OCI-LY1 (cell line): ENCODE measurements around the gene RAB3IL1.

Experiments used
- H2AFZ ChIP-seq: fragments of 200-600 bp; sonication (generic), shearing (Covaris generic); 2 replicates; pipeline ENCODE4 v1.6.0; 2014; ENCODE audit warnings: antibody characterized with exemption, mild to moderate bottlenecking, low read length
- H3F3A ChIP-seq: fragments of 200-600 bp; sonication (generic), shearing (Covaris generic); 2 replicates; pipeline ENCODE4 v1.6.0; 2014; ENCODE audit warnings: mild to moderate bottlenecking, antibody characterized with exemption, low read length, moderate library complexity; ENCODE audit not compliant: insufficient read depth
- H3K27ac ChIP-seq: fragments of 200-600 bp; sonication (generic); 2 replicates; pipeline ENCODE4 v1.5.1; 2014; ENCODE audit warnings: low read length, mixed run types, mild to moderate bottlenecking, low read depth; ENCODE audit not compliant: poor library complexity, severe bottlenecking
- H3K27me3 ChIP-seq: fragments of 200-600 bp; sonication (generic); 2 replicates; pipeline ENCODE4 v1.6.0; 2014; ENCODE audit warnings: antibody characterized with exemption, mild to moderate bottlenecking, low read length, moderate library complexity; ENCODE audit not compliant: insufficient read depth
- H3K36me3 ChIP-seq: fragments of 200-600 bp; sonication (generic); 2 replicates; pipeline ENCODE4 v1.6.1; 2014; ENCODE audit warnings: mild to moderate bottlenecking, antibody characterized with exemption, low read length, moderate library complexity, mixed read lengths; ENCODE audit not compliant: insufficient read depth
- H3K4me1 ChIP-seq: fragments of 200-600 bp; sonication (generic); 2 replicates; pipeline ENCODE4 v1.5.1; 2014; ENCODE audit warnings: mild to moderate bottlenecking, low read length, moderate library complexity; ENCODE audit not compliant: insufficient read depth, severe bottlenecking
- H3K4me2 ChIP-seq: fragments of 200-600 bp; sonication (generic), shearing (Covaris generic); 2 replicates; pipeline ENCODE4 v1.6.1; 2014; ENCODE audit warnings: low read length
- H3K4me3 ChIP-seq: fragments of 200-600 bp; sonication (generic); 2 replicates; pipeline ENCODE4 v1.5.1; 2014; ENCODE audit warnings: low read length, low read depth, mild to moderate bottlenecking, mixed read lengths; ENCODE audit not compliant: poor library complexity, severe bottlenecking
- H3K79me2 ChIP-seq: fragments of 200-600 bp; shearing (Covaris generic); 2 replicates; pipeline ENCODE4 v1.6.1; 2016; ENCODE audit warnings: mixed run types, low read length, mixed read lengths; ENCODE audit not compliant: insufficient read depth
- H3K9ac ChIP-seq: fragments of 200-600 bp; sonication (generic), shearing (Covaris generic); 2 replicates; pipeline ENCODE4 v1.6.1; 2014; ENCODE audit warnings: mild to moderate bottlenecking, low read length, mixed read lengths
- H3K9me2 ChIP-seq: fragments of 200-600 bp; sonication (generic), shearing (Covaris generic); 2 replicates; pipeline ENCODE4 v1.6.1; 2014; ENCODE audit warnings: low read depth, mild to moderate bottlenecking, low read length, mixed read lengths
- H3K9me3 ChIP-seq: fragments of 200-600 bp; shearing (Covaris generic); 2 replicates; pipeline ENCODE4 v1.6.1; 2014; ENCODE audit warnings: low read length, mixed read lengths
- H4K20me1 ChIP-seq: fragments of 200-600 bp; sonication (generic), shearing (Covaris generic); 2 replicates; pipeline ENCODE4 v1.6.0; 2016; ENCODE audit warnings: mild to moderate bottlenecking, low read length; ENCODE audit not compliant: insufficient read depth
- CTCF ChIP-seq: fragments of 200-600 bp; sonication (generic), shearing (Covaris generic); IDR thresholded peaks from 2 replicates; pipeline ENCODE4 v1.5.1; 2017; ENCODE audit warnings: mild to moderate bottlenecking, antibody characterized with exemption, low read length, moderate library complexity, mixed read lengths
- EZH2 ChIP-seq: fragments of 200-600 bp; sonication (generic), shearing (Covaris generic); IDR thresholded peaks from 2 replicates; pipeline ENCODE4 v1.8.0; 2017; ENCODE audit warnings: borderline replicate concordance, mixed run types, mild to moderate bottlenecking, antibody characterized with exemption, low read length, moderate library complexity, mixed read lengths

RAB3IL1 gene

GRCh38 chr11:61853698-61854169 lies 63.6 kb downstream of the RAB3IL1 start:
- no peak overlapping the region for H2AFZ ChIP-seq
- peaks cover 81% of the 10 kb centered on the region for H3K36me3 ChIP-seq
- no peak overlapping the region for H3K9ac ChIP-seq
- no peak overlapping the region for H3K27ac ChIP-seq
- no peaks in the 10 kb centered on the region for H3K79me2 ChIP-seq
- H3K27me3 ChIP-seq, result no peaks in the 10 kb centered on the region
- no peaks in the 10 kb centered on the region for H3K4me1 ChIP-seq
- no peaks in the 10 kb centered on the region for H4K20me1 ChIP-seq
- H3K4me3 ChIP-seq, result no peak overlapping the region
- H3K4me2 ChIP-seq, result no peak overlapping the region
- H3F3A ChIP-seq, result no peaks in the 10 kb centered on the region
- TF ChIP-seq CTCF, result no peak
- no peak for TF ChIP-seq EZH2
- no peaks in the 10 kb centered on the region for H3K9me2 ChIP-seq
- H3K9me3 ChIP-seq, result no peaks in the 10 kb centered on the region

- no peaks in the 10 kb centered on the region for H3K27me3 ChIP-seq
- TF ChIP-seq CTCF (no peak), EZH2 (no peak)
- no peak overlapping the region for H3K27ac ChIP-seq
- H4K20me1 ChIP-seq, result no peaks in the 10 kb centered on the region
- H3K79me2 ChIP-seq, result no peaks in the 10 kb centered on the region
- no peak overlapping the region for H3K4me3 ChIP-seq
- no peak overlapping the region for H2AFZ ChIP-seq
- H3K9me2 ChIP-seq, result no peaks in the 10 kb centered on the region
- no peaks in the 10 kb centered on the region for H3K9me3 ChIP-seq
- no peak overlapping the region for H3K4me2 ChIP-seq
- no peaks in the 10 kb centered on the region for H3K4me1 ChIP-seq
- H3F3A ChIP-seq, result no peaks in the 10 kb centered on the region
- peaks cover 89% of the 10 kb centered on the region for H3K36me3 ChIP-seq
- H3K9ac ChIP-seq, result no peak overlapping the region
Measured at GRCh38 chr11:61851900-61852295, 65.5 kb downstream of the RAB3IL1 start.

- Histone ChIP-seq H3K9ac (no peak overlapping the region), H3K79me2 (no peaks in the 10 kb centered on the region), H3K4me1 (no peaks in the 10 kb centered on the region), H3K36me3 (peaks cover 89% of the 10 kb centered on the region), H3K4me2 (no peak overlapping the region), H3F3A (no peaks in the 10 kb centered on the region), H3K27me3 (no peaks in the 10 kb centered on the region), H3K4me3 (no peak overlapping the region), H4K20me1 (no peaks in the 10 kb centered on the region), H2AFZ (no peak overlapping the region), H3K9me3 (no peaks in the 10 kb centered on the region), H3K27ac (no peak overlapping the region), H3K9me2 (no peaks in the 10 kb centered on the region)
- no peak for TF ChIP-seq EZH2
- no peak for TF ChIP-seq CTCF
Measured at GRCh38 chr11:61851113-61851899, 66.1 kb downstream of the RAB3IL1 start.
